Activated B cell treated with CpG ODN at 0.5 μM for 24 hours (primary cell): ENCODE results near the gene TP73. TPM values are rescaled to one million over a fixed set of nuclear protein-coding genes. Genes with fewer than 3 reads are reported as not detected.

Experiments
- ATAC-seq: fragments of 200-7000 bp; cut with Tn5 transposase; one replicate; pipeline ENCODE4 v1.10.0; 2021; ENCODE audit warnings: low read depth, mild to moderate bottlenecking, moderate library complexity
- CTCF ChIA-PET: fragments of 350-600 bp; sonication (Branson Sonifier 250); formaldehyde crosslinking; loops from one replicate; lab custom pipeline; 2021; ENCODE audit warnings: antibody characterized with exemption; lab: Charles Lee
- POLR2A ChIA-PET: fragments of 350-600 bp; sonication (Branson Sonifier 250); formaldehyde crosslinking; loops from one replicate; lab custom pipeline; 2021; ENCODE audit warnings: antibody characterized with exemption; lab: Charles Lee
- DNase-seq: peaks from one replicate; pipeline ENCODE4 v3.0.0; 2022
- H3K27ac Mint-ChIP-seq: one replicate; pipeline ENCODE4 v1.8.0; 2020; ENCODE audit warnings: mixed read lengths
- H3K27me3 Mint-ChIP-seq: one replicate; pipeline ENCODE4 v1.8.0; 2021; ENCODE audit warnings: mixed read lengths
- H3K36me3 Mint-ChIP-seq: one replicate; pipeline ENCODE4 v1.8.0; 2021; ENCODE audit warnings: low read depth, mixed read lengths
- H3K4me1 Mint-ChIP-seq: one replicate; pipeline ENCODE4 v1.8.0; 2021; ENCODE audit warnings: mixed read lengths
- H3K4me3 Mint-ChIP-seq: one replicate; pipeline ENCODE4 v1.8.0; 2020; ENCODE audit warnings: mild to moderate bottlenecking, mixed read lengths
- H3K9me3 Mint-ChIP-seq: one replicate; pipeline ENCODE4 v1.8.0; 2020; ENCODE audit warnings: mixed read lengths
- intact Hi-C: fragments of 100-400 bp; cut with micrococcal nuclease; formaldehyde crosslinking; loops from one replicate; pipeline ENCODE4 v1.15.1; 2024
- total RNA-seq: library from RNA; stranded (reverse); gene quantifications from 2 replicates; pipeline ENCODE4 v1.2.3, GENCODE V29; 2022
- TF ChIP-seq, protein P1 (sequence below): fragments of 200-600 bp; IDR thresholded peaks from one replicate; pipeline ENCODE4 v1.8.0; 2022; ENCODE audit warnings: antibody characterized with exemption, mild to moderate bottlenecking

The TP73 gene
- total RNA-seq, 1 donor from 2014 or later = 2.6 TPM

GRCh38 chr1:3640121-3640837 lies 12.0 kb upstream of the TP73 start:
- no peak for ATAC-seq
- POLR2A ChIA-PET = no interaction called here
- DNase-seq = no peak
- intact Hi-C loops = no loop called here
- CTCF ChIA-PET = no interaction called here
- H3K4me1 Mint-ChIP-seq = no peaks in the 10 kb centered on the region
- TF ChIP-seq, protein P1, sequence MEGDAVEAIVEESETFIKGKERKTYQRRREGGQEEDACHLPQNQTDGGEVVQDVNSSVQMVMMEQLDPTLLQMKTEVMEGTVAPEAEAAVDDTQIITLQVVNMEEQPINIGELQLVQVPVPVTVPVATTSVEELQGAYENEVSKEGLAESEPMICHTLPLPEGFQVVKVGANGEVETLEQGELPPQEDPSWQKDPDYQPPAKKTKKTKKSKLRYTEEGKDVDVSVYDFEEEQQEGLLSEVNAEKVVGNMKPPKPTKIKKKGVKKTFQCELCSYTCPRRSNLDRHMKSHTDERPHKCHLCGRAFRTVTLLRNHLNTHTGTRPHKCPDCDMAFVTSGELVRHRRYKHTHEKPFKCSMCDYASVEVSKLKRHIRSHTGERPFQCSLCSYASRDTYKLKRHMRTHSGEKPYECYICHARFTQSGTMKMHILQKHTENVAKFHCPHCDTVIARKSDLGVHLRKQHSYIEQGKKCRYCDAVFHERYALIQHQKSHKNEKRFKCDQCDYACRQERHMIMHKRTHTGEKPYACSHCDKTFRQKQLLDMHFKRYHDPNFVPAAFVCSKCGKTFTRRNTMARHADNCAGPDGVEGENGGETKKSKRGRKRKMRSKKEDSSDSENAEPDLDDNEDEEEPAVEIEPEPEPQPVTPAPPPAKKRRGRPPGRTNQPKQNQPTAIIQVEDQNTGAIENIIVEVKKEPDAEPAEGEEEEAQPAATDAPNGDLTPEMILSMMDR = no peak
- H3K27ac Mint-ChIP-seq = no peak overlapping the region
- no peaks in the 10 kb centered on the region for H3K27me3 Mint-ChIP-seq
- H3K36me3 Mint-ChIP-seq = peaks cover 67% of the 10 kb centered on the region
- H3K9me3 Mint-ChIP-seq = no peaks in the 10 kb centered on the region
- H3K4me3 Mint-ChIP-seq = no peak overlapping the region

GRCh38 chr1:3641046-3641760 lies 11.1 kb upstream of the TP73 start:
- intact Hi-C loops = no loop called here
- no peak overlapping the region for H3K27ac Mint-ChIP-seq
- TF ChIP-seq, protein P1 = no peak
- ChIA-PET POLR2A (no interaction called here), CTCF (no interaction called here)
- no peaks in the 10 kb centered on the region for H3K27me3 Mint-ChIP-seq
- H3K4me1 Mint-ChIP-seq = no peaks in the 10 kb centered on the region
- ATAC-seq (no peak), DNase-seq (no peak)
- H3K36me3 Mint-ChIP-seq = peaks cover 67% of the 10 kb centered on the region
- no peaks in the 10 kb centered on the region for H3K9me3 Mint-ChIP-seq
- H3K4me3 Mint-ChIP-seq = no peak overlapping the region

DNA sequence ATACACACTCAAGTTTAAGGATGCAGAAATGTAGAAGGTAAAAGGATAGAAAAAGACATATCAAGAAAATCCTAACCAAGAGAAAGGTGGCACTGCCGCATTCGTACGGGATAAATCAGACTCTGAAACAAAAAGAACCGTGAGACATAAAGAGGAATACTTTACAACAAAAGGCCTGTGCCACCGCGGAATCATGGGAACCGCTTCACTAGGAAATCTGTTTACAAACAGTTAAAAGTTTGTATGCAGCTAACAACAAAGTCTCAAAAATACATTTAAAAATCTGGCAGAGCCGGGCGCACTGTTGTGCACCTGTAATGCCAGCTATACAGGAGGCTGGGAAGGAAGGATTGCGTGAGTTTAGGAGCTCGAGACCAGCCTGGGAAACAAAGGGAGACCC lies 10.5 kb upstream of the TP73 start:
- no peak overlapping the region for H3K27ac Mint-ChIP-seq

DNA sequence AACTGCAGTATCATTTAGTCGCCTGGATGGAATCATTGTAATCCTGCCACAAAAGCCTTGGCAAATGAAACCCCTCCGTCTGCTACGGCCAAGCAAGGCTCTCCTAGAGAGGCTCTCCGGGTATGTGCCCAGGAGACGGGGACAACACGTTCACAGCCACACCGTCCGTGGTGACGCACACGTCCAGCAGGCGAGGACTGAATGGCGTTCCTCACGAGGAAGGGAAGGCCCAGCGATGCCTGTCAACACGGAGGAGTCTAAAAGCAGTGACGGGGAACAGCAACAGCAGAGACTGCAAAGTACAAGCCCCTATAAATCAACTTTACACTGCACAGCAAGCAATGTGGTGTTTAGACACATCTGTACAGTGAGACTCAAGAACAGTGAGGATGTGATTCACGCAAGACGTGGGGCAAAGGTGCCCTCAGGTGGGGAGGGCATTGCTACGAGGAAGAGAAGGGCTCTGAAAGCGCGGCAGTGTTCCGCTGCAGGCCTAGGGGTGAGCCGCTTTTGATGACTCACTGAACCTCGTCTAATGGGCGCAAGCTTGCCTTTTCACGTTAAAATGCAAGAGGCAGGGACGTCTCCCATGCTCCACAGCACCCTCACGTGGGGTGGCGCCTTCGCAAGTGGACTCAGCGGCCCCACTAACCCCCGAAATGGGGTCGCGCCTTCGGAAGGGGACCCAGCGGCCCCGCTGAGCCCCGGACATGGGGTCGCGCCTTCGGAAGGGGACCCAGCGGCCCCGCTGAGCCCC lies 9.2 kb upstream of the TP73 start:
- Mint-ChIP-seq H3K9me3 (no peaks in the 10 kb centered on the region), H3K4me1 (peaks cover 4% of the 10 kb centered on the region), H3K4me3 (no peak overlapping the region), H3K36me3 (peaks cover 66% of the 10 kb centered on the region), H3K27me3 (no peaks in the 10 kb centered on the region), H3K27ac (no peak overlapping the region)
- ATAC-seq = no peak
- intact Hi-C loops = no loop called here
- TF ChIP-seq, protein P1 = no peak
- ChIA-PET CTCF (no interaction called here), POLR2A (no interaction called here)
- no peak for DNase-seq

More for the DNA sequence above, 10.5 kb upstream of the TP73 start:
- H3K27me3 Mint-ChIP-seq = no peaks in the 10 kb centered on the region
- ChIA-PET CTCF (no interaction called here), POLR2A (no interaction called here)
- no peaks in the 10 kb centered on the region for H3K4me1 Mint-ChIP-seq
- TF ChIP-seq, protein P1 = no peak
- H3K36me3 Mint-ChIP-seq = peaks cover 66% of the 10 kb centered on the region
- no peaks in the 10 kb centered on the region for H3K9me3 Mint-ChIP-seq
- intact Hi-C loops = no loop called here
- no peak overlapping the region for H3K4me3 Mint-ChIP-seq
- DNase-seq (no peak), ATAC-seq (no peak)

- Mint-ChIP-seq H3K36me3 (peaks cover 59% of the 10 kb centered on the region), H3K4me1 (peaks cover 16% of the 10 kb centered on the region), H3K27ac (no peak overlapping the region), H3K27me3 (no peaks in the 10 kb centered on the region), H3K4me3 (no peak overlapping the region), H3K9me3 (no peaks in the 10 kb centered on the region)
- no peak for ATAC-seq
- intact Hi-C loops = no loop called here
- ChIA-PET CTCF (no interaction called here), POLR2A (no interaction called here)
- DNase-seq = no peak
- TF ChIP-seq, protein P1 = no peak
These were observed 8.0 kb upstream of the TP73 start for GRCh38 chr1:3644273-3644672.
